ENCODE results near the gene AATK.

- TF ChIP-seq EZH2 (IDR thresholded peaks at IDR 0.05; ENCODE audit: insufficient read depth, poor library complexity, severe bottlenecking) (no peak), EZH2phosphoT487 (IDR thresholded peaks at IDR 0.05; ENCODE audit: insufficient read depth, low read depth) (no peak)
Observed at GRCh38 chr17:81176666-81177065, 10.6 kb upstream of the AATK start.
